ENCODE data around the gene TAF6. TPM values are rescaled to one million over a fixed set of nuclear protein-coding genes. Genes with fewer than 3 reads are reported as not detected.

The TAF6 gene
- total RNA-seq, 4 donors from 2014 or later, result 21.0 to 37.5 (median 30.3) TPM

GRCh38 chr7:100091411-100092181 is 27.6 kb downstream of the TAF6 start:
- ATAC-seq (ENCODE audit: low FRiP score) (no peak), DNase-seq (ENCODE audit: low spot score) (no peak)
- no peak for TF ChIP-seq CTCF (IDR thresholded peaks at IDR 0.05)

GRCh38 chr7:100090527-100091410 is 28.4 kb downstream of the TAF6 start:
- no peak for TF ChIP-seq CTCF (IDR thresholded peaks at IDR 0.05)
- DNase-seq (ENCODE audit: low spot score) (no peak), ATAC-seq (ENCODE audit: low FRiP score) (no peak)

- no peak for ATAC-seq (ENCODE audit: low FRiP score)
- no peak for DNase-seq (ENCODE audit: low spot score)
- TF ChIP-seq CTCF (IDR thresholded peaks at IDR 0.05), result no peak
These were observed 29.5 kb downstream of the TAF6 start for GRCh38 chr7:100089458-100090196.

GRCh38 chr7:100088621-100089457 is 30.3 kb downstream of the TAF6 start, which contains the start of gene COPS6:
COPS6 (plus strand) TSS chr7:100088969; CDS start chr7:100088991, 22 bp downstream.
- TF ChIP-seq CTCF (IDR thresholded peaks at IDR 0.05), result no peak
- ATAC-seq (ENCODE audit: low FRiP score), result peak; percentile 38
- peak; percentile 72 for DNase-seq (ENCODE audit: low spot score)

GRCh38 chr7:100088095-100088620 is 31.0 kb downstream of the TAF6 start:
- ATAC-seq (ENCODE audit: low FRiP score), result no peak
- no peak for DNase-seq (ENCODE audit: low spot score)
- TF ChIP-seq CTCF (IDR thresholded peaks at IDR 0.05), result no peak
